Measurements from ENCODE around the gene CACHD1. TPM values are rescaled to one million over a fixed set of nuclear protein-coding genes. Genes with fewer than 3 reads are reported as not detected.

Gene CACHD1
- total RNA-seq, 1 experiment from 2014 or later: 8.4 TPM

- ChIA-PET POLR2A (no interaction called here), RAD21 (ENCODE audit: low non-redundant PET in 1 of 2, low total read pairs in 2 of 2, uncharacterized antibody in 2 of 2, unreplicated experiment in 2 of 2) (interaction anchor here in 1 of 2 experiments (0.7 kb wide), 1 partner anchor 533 kb away, joined by 3 read pairs; no protein-coding TSS in a partner anchor), CTCF (no interaction called here)
- Histone ChIP-seq H4K20me1 (ENCODE audit: insufficient read depth) (no peaks in the 10 kb centered on the region), H3K9me3 (ENCODE audit: control insufficient read depth in 1 of 2, insufficient read depth in 1 of 2, low read depth in 1 of 2, low read length in 2 of 2) (no peaks in the 10 kb centered on the region), H3K9ac (ENCODE audit: low read length) (no peak overlapping the region), H3K4me3 (replicated peaks in 1 of 2; ENCODE audit: low read depth in 1 of 2, low read length in 2 of 2) (no peak overlapping the region), H3K79me2 (ENCODE audit: insufficient read depth, low read length) (no peaks in the 10 kb centered on the region), H3K27ac (ENCODE audit: low read depth, low read length) (no peak overlapping the region), H3K4me1 (ENCODE audit: control insufficient read depth in 1 of 2, insufficient read depth in 2 of 2, low read length in 2 of 2) (no peaks in the 10 kb centered on the region), H3K9me2 (ENCODE audit: insufficient read depth) (no peaks in the 10 kb centered on the region), H3K27me3 (ENCODE audit: insufficient read depth, low read length) (no peaks in the 10 kb centered on the region), H2AFZ (ENCODE audit: low read depth, low read length, poor library complexity, severe bottlenecking) (no peak overlapping the region), H3K36me3 (ENCODE audit: control insufficient read depth in 1 of 2, insufficient read depth in 2 of 2, low read length in 2 of 2) (peaks cover 0 to 2% of the 10 kb centered on the region in 2 experiments; a peak in 1 of 4 replicates), H3K4me2 (ENCODE audit: low read length) (no peak overlapping the region)
- no peak for DNase-seq (ENCODE audit: low read depth, low spot score)
- no TSS peak for BruUV-seq (replicated peaks)
- intact Hi-C loops (cut with micrococcal nuclease): no loop called here
- TF ChIP-seq EZH2phosphoT487 (IDR thresholded peaks at IDR 0.05; ENCODE audit: borderline replicate concordance) (no peak), SRF (IDR thresholded peaks at IDR 0.05; ENCODE audit: low read depth) (no peak), ZFX (IDR thresholded peaks at IDR 0.05) (no peak), ZNF274 (IDR thresholded peaks at IDR 0.05; ENCODE audit: low read depth, low read length) (no peak), TCF7L2 (IDR thresholded peaks at IDR 0.05; ENCODE audit: borderline replicate concordance, extremely low read depth, insufficient read depth, insufficient read length) (no peak)
- no peak for ATAC-seq
Measured at GRCh38 chr1:64669098-64669675, 199.3 kb downstream of the CACHD1 start.

- no peaks in the 10 kb centered on the region for H3K27me3 ChIP-seq (ENCODE audit: insufficient read depth, low read length)
- ChIA-PET CTCF (interaction anchor here (1.0 to 3.2 kb wide), 8 partner anchors 10 to 407 kb away, joined by 3 to 15 read pairs (median 4); no protein-coding TSS in a partner anchor), RAD21 (ENCODE audit: low non-redundant PET in 1 of 2, low total read pairs in 2 of 2, uncharacterized antibody in 2 of 2, unreplicated experiment in 2 of 2) (no interaction called here), POLR2A (no interaction called here)
- H3K79me2 ChIP-seq (ENCODE audit: insufficient read depth, low read length): no peaks in the 10 kb centered on the region
- no peaks in the 10 kb centered on the region for H3K9me3 ChIP-seq (ENCODE audit: control insufficient read depth in 1 of 2, insufficient read depth in 1 of 2, low read depth in 1 of 2, low read length in 2 of 2)
- no TSS peak for BruUV-seq (replicated peaks)
- ATAC-seq (peak; percentile 53; the same call in 1 of the 2 replicates), DNase-seq (ENCODE audit: low read depth, low spot score) (no peak)
- H3K4me1 ChIP-seq (ENCODE audit: control insufficient read depth in 1 of 2, insufficient read depth in 2 of 2, low read length in 2 of 2): no peaks in the 10 kb centered on the region
- H3K4me2 ChIP-seq (ENCODE audit: low read length): no peak overlapping the region
- no peak overlapping the region for H2AFZ ChIP-seq (ENCODE audit: low read depth, low read length, poor library complexity, severe bottlenecking)
- H3K27ac ChIP-seq (ENCODE audit: low read depth, low read length): no peak overlapping the region
- no peak overlapping the region for H3K4me3 ChIP-seq (replicated peaks in 1 of 2; ENCODE audit: low read depth in 1 of 2, low read length in 2 of 2)
- intact Hi-C loops (cut with micrococcal nuclease): loop anchor here (2.0 kb wide), 1 partner anchor 407 kb away; no protein-coding TSS in a partner anchor
- no peaks in the 10 kb centered on the region for H3K9me2 ChIP-seq (ENCODE audit: insufficient read depth)
- no peaks in the 10 kb centered on the region for H4K20me1 ChIP-seq (ENCODE audit: insufficient read depth)
- H3K9ac ChIP-seq (ENCODE audit: low read length): no peak overlapping the region
- TF ChIP-seq POLR2A (IDR thresholded peaks at IDR 0.05; ENCODE audit: borderline replicate concordance, extremely low read depth, insufficient read depth, insufficient read length): no peak
- TF ChIP-seq RAD21 (IDR thresholded peaks at IDR 0.05; ENCODE audit: low read depth): 0 out of 2 replicates have a peak, but pooled peaks have one; percentile 32
- peak; percentile 26 to 66 (median 55); a peak in 5 of 6 replicates for TF ChIP-seq CTCF (IDR thresholded peaks at IDR 0.05 in 2 of 3, conservative IDR thresholded peaks at IDR 0.05 in 1 of 3; ENCODE audit: borderline replicate concordance in 1 of 3, insufficient read depth in 1 of 3, low read depth in 2 of 3, low read length in 2 of 3)
- H3K36me3 ChIP-seq (ENCODE audit: control insufficient read depth in 1 of 2, insufficient read depth in 2 of 2, low read length in 2 of 2): peaks cover 0 to 2% of the 10 kb centered on the region in 2 experiments; a peak in 1 of 4 replicates
Measured at GRCh38 chr1:64675718-64676345, 205.9 kb downstream of the CACHD1 start.

All from HCT116 (cell line).